ENCODE results near the gene GPR150.
A peak's percentile ranks its signal among the peaks of the same experiment; 100 is the strongest.

The GPR150 gene

GRCh38 chr5:95620030-95620869 lies at the start of gene GPR150:
Gene GPR150 (plus strand): TSS chr5:95620087. CDS start chr5:95620276, 189 bp downstream.
- DNase-seq, result no peak

DNA sequence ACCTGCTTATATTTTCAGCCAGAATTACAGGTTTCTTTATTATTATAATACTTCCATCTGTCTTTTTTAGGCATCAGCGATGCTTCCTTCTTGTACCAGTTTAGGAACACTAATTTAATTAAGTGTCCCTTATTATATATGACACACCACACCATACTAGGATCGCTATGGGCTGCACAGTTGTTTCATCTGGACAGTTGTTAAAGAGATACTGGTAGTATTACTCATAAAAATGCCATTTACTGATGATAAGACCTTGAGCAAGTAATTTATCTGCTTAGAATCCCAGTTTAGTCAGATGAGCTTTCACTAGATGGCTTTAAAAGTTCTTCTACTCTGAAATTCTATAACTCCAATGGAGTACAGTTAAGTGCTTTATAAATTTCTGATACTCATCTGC lies 47.9 kb upstream of the GPR150 start:
- no peak for DNase-seq

DNA sequence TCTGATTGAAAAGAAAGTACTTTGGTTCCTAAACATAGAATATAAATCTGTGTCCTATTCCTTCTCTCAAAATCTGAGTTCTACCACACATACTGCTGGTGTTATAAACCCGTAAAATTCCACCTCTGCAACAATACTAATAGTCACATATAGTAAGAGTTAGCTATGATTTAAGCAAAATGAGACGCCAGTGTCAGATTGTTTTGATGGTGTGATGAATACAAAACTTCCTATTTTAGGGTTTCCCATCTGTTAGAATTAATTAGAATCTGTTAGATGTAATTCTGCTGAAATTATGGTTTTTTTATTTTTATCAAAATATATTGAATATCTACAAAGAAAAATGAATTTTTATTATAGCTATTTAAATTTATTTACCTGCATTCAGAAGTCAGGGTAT lies 38.3 kb upstream of the GPR150 start:
- DNase-seq, result no peak

- no peak for DNase-seq
Measured at GRCh38 chr5:95583992-95584391, 35.9 kb upstream of the GPR150 start.

GRCh38 chr5:95590880-95591279 lies 29.0 kb upstream of the GPR150 start:
- DNase-seq, result no peak

DNA sequence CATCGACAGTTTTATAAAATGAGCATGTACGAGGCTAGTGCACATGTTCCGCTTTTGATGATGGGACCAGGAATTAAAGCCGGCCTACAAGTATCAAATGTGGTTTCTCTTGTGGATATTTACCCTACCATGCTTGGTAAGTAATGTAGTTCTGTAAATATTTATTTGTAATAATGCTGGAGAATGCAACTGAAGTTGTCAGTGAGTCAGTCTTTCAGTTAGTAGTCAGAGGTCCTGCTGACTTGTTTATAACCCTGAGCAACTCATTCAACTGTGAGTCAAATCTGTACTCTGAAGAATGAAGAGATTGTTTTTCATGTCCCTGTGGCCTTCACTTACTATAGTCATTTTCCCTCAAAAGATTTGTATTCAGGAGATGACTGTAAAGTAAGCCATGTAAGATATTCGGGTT lies 28.4 kb upstream of the GPR150 start:
- DNase-seq, result no peak

DNA sequence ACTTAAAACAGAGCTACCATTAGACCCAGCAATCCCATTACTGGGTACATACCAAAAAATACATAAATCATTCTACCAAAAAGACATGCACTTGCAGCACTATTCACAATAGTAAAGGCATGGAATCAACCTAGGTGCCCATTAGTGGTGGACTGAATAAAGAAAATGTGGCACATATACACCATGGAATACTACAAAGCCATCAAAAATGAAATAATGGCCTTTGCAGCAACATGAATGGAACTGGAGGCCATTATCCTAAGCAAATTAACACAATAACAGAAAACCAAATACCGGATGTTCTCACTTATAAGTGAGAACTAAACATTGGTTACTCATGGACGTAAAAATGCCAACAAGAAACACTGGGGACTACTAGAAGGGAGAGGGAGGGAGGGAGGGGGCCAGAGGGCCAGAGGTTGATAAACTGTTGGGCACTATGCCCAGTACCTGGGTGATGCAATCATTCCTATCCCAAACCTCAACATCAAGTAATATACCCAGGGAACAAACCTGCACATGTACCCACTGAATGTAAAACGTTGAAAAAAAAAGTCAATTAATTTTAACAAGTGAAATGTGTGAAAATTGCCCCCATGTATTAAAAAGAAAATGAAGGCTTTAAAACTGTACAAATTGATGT lies 24.5 kb upstream of the GPR150 start:
- DNase-seq, result no peak

DNA sequence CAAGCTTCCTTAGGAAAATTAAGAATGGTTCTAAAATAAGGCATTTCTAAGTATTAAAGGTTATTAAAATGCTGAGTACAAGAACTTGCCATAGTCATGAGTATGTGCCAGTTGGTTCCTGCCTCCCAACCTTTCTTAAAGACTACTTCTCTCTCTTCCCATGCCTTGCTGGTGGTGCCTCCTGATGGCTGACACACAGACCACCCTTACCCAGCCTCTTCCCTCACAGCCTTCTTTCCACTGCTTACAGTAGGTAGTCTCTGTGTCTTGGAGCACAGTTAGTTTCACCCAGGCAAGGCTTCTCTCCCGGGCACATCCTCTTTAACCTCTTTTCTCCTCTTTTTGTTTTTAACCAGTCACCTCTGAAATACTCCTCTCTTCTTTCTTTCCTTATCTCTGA lies 20.6 kb upstream of the GPR150 start:
- DNase-seq, result no peak

DNA sequence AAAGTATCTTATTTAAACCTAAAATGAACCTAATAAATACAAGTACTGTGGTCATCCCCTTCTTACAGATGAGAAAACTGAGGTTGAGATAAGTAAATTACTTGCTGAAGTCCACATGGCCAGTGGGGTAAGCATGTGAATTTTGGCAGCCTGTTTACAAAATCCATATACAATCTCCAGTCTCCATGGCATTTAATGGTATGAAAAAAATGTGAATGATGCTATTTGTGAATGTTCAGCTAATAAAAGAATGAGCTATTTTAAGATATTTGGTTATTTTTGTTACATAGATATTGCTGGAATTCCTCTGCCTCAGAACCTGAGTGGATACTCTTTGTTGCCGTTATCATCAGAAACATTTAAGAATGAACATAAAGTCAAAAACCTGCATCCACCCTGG lies 19.3 kb upstream of the GPR150 start:
- no peak for DNase-seq

GRCh38 chr5:95605786-95606185 lies 14.1 kb upstream of the GPR150 start:
- DNase-seq, result no peak

- DNase-seq, result no peak
Measured at GRCh38 chr5:95606419-95606818, 13.5 kb upstream of the GPR150 start.

GRCh38 chr5:95609711-95610110 lies 10.2 kb upstream of the GPR150 start:
- no peak for DNase-seq

- DNase-seq, result no peak
Measured at GRCh38 chr5:95610546-95610945, 9.3 kb upstream of the GPR150 start.

- no peak for DNase-seq
Measured at GRCh38 chr5:95611396-95611795, 8.5 kb upstream of the GPR150 start.

DNA sequence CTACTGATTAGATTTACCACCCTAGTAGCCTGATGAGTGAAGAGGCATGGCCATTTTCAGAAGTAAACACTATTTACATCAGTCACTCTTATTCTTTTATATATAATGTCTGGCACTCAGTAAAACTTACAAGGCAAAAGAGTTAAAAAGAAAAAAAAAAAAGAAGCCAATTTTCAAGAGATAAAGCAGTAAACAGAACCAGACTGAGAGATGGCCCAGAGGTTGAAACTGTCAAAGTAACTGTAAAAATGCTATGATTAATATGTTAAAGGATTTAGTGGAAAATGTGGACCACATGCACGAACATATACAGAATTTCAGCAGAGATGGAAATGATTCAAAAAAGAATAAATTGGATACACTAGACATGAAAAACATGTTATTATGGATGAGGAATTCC lies 6.4 kb upstream of the GPR150 start:
- DNase-seq, result no peak

DNA sequence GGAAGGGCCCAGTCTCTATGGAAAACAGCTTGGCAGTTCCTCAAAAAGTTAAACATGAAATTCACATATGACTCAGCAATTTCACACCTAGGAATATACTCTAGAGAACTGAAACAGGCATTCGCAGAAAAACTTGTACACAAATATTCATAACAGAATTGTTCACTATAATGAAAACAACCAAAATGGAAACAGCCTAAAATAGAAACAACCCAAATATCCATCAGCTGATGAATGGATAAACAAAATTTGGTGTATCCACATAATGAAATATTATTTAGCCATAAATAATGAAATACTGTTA lies 4.8 kb upstream of the GPR150 start:
- DNase-seq, result no peak

DNA sequence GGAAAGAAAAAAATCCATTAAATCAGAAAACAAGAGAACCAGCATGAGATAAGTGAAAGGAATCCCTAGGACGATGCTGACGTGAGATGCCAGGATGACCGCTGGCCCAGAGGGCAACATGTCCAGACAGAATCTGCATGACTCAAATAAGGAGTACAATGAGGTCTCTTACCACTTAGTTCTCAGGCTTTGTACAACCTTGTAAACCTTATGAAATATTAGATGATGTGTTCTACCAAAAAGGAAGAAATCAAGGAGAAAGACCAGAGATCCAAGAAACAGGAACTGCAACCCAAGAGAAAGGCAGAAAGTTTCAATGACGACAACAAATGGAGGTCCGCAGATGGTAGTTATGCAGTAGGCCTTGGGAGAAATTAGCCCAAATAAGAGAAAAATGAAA lies 2.8 kb upstream of the GPR150 start:
- DNase-seq, result no peak

DNA sequence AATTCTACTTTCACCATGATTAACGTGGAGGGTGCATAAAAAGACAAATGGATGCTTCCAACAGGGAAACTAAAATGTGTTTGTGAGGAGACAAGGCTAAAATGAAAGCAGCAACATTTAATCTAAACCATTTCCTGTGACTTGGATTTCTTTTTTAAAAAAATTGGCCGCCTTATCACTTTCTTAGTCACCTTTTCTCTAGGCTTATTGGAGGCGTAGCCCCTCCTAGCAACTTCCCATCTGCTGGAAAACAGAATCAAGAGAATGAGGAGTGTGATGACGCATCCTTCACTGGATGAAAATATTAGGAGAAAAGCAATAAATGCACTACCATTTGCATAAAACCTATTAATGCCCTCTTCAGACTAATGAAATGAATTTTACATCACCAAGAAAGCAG lies 791 bp upstream of the GPR150 start:
- no peak for DNase-seq

DNA sequence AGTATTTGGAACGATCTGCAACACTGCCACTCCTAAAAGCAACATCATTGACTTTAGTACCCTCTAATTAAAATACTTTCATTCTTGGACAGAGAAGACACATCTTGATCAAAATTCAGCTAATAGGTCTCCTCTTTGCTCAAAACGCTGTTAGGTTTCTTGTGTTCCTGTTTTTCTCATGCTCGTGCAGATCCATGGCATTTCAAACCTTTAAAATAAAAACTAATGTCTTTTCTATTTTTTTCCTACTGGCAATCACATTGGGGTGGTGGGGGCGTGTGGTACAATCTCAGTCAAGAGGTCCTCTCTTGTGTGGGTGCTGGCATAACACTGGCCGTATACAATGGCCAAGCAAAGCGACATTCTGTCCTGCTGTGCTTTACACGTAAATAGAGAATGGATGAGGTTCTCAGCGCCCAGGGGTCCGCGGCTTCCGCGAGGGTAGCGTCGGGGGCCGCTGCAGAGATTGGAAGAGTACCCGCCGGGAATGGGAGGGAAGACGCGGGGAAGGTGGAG lies 315 bp upstream of the GPR150 start:
- no peak for DNase-seq

- DNase-seq, result peak; percentile 15
Measured at GRCh38 chr5:95620870-95621838, 1.3 kb downstream of the GPR150 start.

DNA sequence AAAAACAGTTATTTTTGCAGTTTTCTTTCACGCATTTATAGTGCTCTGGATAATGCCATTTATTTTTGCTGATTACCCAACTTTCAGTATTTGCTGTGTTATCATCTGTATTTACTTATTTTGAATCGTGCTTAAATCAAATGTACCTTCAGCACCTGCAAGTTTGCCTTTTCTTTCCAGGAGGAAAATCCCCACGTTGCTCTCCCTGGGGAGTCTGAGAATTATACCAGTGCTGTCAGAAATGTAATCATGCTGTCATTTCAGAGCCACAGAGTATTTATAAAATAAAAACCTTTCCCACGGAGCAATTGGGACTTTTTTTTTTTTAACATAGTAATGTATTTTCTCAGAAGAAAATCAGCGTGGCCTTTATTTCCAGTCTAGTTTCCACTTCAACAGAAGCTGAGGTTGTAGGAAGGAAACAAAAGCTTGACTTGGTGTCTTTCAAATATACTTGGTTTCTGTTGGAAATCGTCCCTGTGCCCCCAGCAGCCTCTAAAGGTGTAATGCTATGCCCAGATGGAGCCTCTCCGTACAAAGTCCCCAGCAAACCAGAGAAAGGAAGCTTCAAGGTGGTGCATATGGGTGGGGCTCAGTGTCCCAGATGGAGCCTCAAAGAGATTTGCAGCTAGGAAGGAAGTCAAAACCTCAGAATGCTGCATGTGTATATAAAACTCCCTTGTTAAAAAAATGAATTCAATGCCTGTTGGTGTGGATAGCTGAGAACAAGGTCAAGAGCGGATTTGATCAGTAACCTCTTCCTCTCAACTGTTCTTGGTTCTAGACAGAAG lies 2.1 kb downstream of the GPR150 start:
- DNase-seq, result no peak

GRCh38 chr5:95623706-95624105 lies 3.8 kb downstream of the GPR150 start:
- no peak for DNase-seq

- DNase-seq, result no peak
Measured at GRCh38 chr5:95624368-95624767, 4.5 kb downstream of the GPR150 start.
